HEK293 (cell line): ENCODE data around the gene CCNY.
A peak's percentile ranks its signal among the peaks of the same experiment; 100 is the strongest.

Experiments
- CTCF ChIA-PET: fragments of 350-600 bp; formaldehyde crosslinking; extraction: SDS; loops from one replicate; lab custom pipeline; 2021; ENCODE audit warnings: antibody characterized with exemption; lab: Yijun Ruan, JAX
- POLR2A ChIA-PET: fragments of 300-600 bp; formaldehyde crosslinking; extraction: SDS; loops from one replicate; lab custom pipeline; 2020; ENCODE audit warnings: antibody characterized with exemption, inconsistent platforms; lab: Yijun Ruan, JAX
- H3K27ac ChIP-seq: fragments of 200-500 bp; sonication (Bioruptor generic); 2 replicates; pipeline ENCODE4 v1.5.1; 2014; ENCODE audit warnings: low read depth, low read length, control low read depth, inconsistent platforms; ENCODE audit errors: extremely low read depth
- H3K36me3 ChIP-seq, 2 experiments: fragments of 200-500 bp in 1 of 2; sonication (Bioruptor generic) in 1 of 2; 1 replicate in 1 of 2; 2 replicates in 1 of 2; pipeline ENCODE4 v1.5.1; 2014 to 2017; ENCODE audit warnings: inconsistent platforms in 2 of 2, low read length in 2 of 2; ENCODE audit not compliant: control insufficient read depth in 2 of 2, insufficient read depth in 1 of 2
- H3K4me1 ChIP-seq: fragments of 200-500 bp; sonication (Bioruptor generic); 2 replicates; pipeline ENCODE4 v1.5.1; 2014; ENCODE audit warnings: mild to moderate bottlenecking, low read length, inconsistent platforms; ENCODE audit not compliant: control insufficient read depth, insufficient read depth
- H3K4me3 ChIP-seq: 2 replicates; pipeline ENCODE4 v1.5.1; 2011; ENCODE audit warnings: low read depth, mild to moderate bottlenecking, control low read depth, low read length, moderate library complexity
- H3K9me3 ChIP-seq: fragments of 200-500 bp; sonication (Bioruptor generic); 2 replicates; pipeline ENCODE4 v1.5.1; 2014; ENCODE audit warnings: low read depth, low read length, inconsistent platforms; ENCODE audit not compliant: control insufficient read depth, insufficient read depth
- EGR2 ChIP-seq: fragments of 450-650 bp; formaldehyde crosslinking; IDR thresholded peaks from 2 replicates; pipeline ENCODE4 v1.5.1; 2016; ENCODE audit warnings: low read depth, missing biosample characterization, missing genetic modification characterization
- FEZF1 ChIP-seq: fragments of 450-650 bp; formaldehyde crosslinking; IDR thresholded peaks from 2 replicates; pipeline ENCODE4 v1.5.1; 2016; ENCODE audit warnings: missing biosample characterization, missing genetic modification characterization
- PRDM1 ChIP-seq: fragments of 450-650 bp; formaldehyde crosslinking; IDR thresholded peaks from 2 replicates; pipeline ENCODE4; 2016; ENCODE audit warnings: missing biosample characterization, missing genetic modification characterization
- PRDM2 ChIP-seq: fragments of 450-650 bp; formaldehyde crosslinking; IDR thresholded peaks from 2 replicates; pipeline ENCODE4 v1.5.1; 2016; ENCODE audit warnings: missing biosample characterization, missing genetic modification characterization, borderline replicate concordance
- ZBTB11 ChIP-seq: fragments of 450-650 bp; formaldehyde crosslinking; conservative IDR thresholded peaks from 2 replicates; pipeline ENCODE4 v1.5.1; 2016; ENCODE audit warnings: low read depth, missing biosample characterization, missing genetic modification characterization
- ZBTB49 ChIP-seq: fragments of 450-650 bp; formaldehyde crosslinking; IDR thresholded peaks from 2 replicates; pipeline ENCODE4 v1.5.1; 2016; ENCODE audit warnings: missing biosample characterization, missing genetic modification characterization, low read depth
- ZNF146 ChIP-seq: fragments of 450-650 bp; formaldehyde crosslinking; IDR thresholded peaks from 2 replicates; pipeline ENCODE4 v1.5.1; 2016; ENCODE audit warnings: missing biosample characterization, missing genetic modification characterization
- ZNF174 ChIP-seq: fragments of 450-650 bp; formaldehyde crosslinking; IDR thresholded peaks from 2 replicates; pipeline ENCODE4 v1.5.0; 2017; ENCODE audit warnings: missing biosample characterization, mild to moderate bottlenecking, missing genetic modification characterization
- ZNF19 ChIP-seq: fragments of 450-650 bp; formaldehyde crosslinking; IDR thresholded peaks from 2 replicates; pipeline ENCODE4; 2016; ENCODE audit warnings: missing biosample characterization, missing genetic modification characterization, low read depth
- ZNF266 ChIP-seq: fragments of 450-650 bp; formaldehyde crosslinking; IDR thresholded peaks from 2 replicates; pipeline ENCODE4 v1.5.1; 2016; ENCODE audit warnings: missing biosample characterization, missing genetic modification characterization, low read depth
- ZNF629 ChIP-seq: fragments of 450-650 bp; formaldehyde crosslinking; IDR thresholded peaks from 2 replicates; pipeline ENCODE4 v1.5.1; 2017; ENCODE audit warnings: missing biosample characterization, missing genetic modification characterization
- TF ChIP-seq, protein P1 (sequence below): fragments of 450-650 bp; formaldehyde crosslinking; IDR thresholded peaks from 2 replicates; pipeline ENCODE4 v1.5.1; 2017; ENCODE audit warnings: missing biosample characterization, missing genetic modification characterization

CCNY gene

DNA sequence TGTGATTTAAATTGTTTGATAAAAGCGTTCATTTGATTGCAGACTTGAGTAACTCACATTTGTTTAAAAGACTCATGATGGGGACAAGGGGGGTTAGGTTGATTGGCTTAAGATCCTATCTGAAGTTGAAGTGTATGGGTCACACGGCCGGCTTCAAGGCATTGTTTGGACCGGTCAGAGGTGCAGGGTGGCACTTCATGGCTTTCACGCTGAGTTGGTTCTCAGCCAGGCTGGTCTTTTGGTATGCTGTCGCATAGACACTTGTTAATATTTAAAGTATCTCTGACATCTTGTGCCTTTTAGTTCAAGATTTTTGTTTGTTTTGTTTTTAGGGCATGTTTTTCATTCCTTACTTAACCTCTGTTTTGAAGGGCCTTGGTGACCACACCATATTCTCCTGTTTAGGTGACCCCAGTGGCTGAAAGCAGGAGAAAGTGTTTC, 58.1 kb downstream of the CCNY start:
- H3K36me3 ChIP-seq = no peaks in the 10 kb centered on the region
- H3K27ac ChIP-seq = no peak overlapping the region
- H3K4me3 ChIP-seq = no peak overlapping the region
- peaks cover 5% of the 10 kb centered on the region for H3K4me1 ChIP-seq
- ChIA-PET CTCF (no interaction called here), POLR2A (no interaction called here)
- no peaks in the 10 kb centered on the region for H3K9me3 ChIP-seq
- TF ChIP-seq FEZF1 (tag by site-specific recombination) = 0 out of 2 replicates have a peak, but pooled peaks have one; percentile 6
- no peak for TF ChIP-seq ZNF629 (tag by site-specific recombination)

GRCh38 chr10:35394934-35395333, 58.6 kb downstream of the CCNY start:
- POLR2A ChIA-PET = no interaction called here
- CTCF ChIA-PET = no interaction called here
- no peaks in the 10 kb centered on the region for H3K9me3 ChIP-seq
- no peak overlapping the region for H3K27ac ChIP-seq
- no peak overlapping the region for H3K4me3 ChIP-seq
- H3K36me3 ChIP-seq = no peaks in the 10 kb centered on the region
- peaks cover 5% of the 10 kb centered on the region for H3K4me1 ChIP-seq
- no peak for TF ChIP-seq ZNF19 (tag by site-specific recombination)
- no peak for TF ChIP-seq ZNF266
- no peak for TF ChIP-seq ZNF174
- no peak for TF ChIP-seq PRDM1 (tag by site-specific recombination)
- no peak for TF ChIP-seq PRDM2
- TF ChIP-seq EGR2 = no peak
- no peak for TF ChIP-seq ZNF146 (tag by site-specific recombination)
- no peak for TF ChIP-seq ZBTB49 (tag by site-specific recombination)
- TF ChIP-seq ZBTB11 (tag by site-specific recombination) = no peak
- TF ChIP-seq, protein P1, sequence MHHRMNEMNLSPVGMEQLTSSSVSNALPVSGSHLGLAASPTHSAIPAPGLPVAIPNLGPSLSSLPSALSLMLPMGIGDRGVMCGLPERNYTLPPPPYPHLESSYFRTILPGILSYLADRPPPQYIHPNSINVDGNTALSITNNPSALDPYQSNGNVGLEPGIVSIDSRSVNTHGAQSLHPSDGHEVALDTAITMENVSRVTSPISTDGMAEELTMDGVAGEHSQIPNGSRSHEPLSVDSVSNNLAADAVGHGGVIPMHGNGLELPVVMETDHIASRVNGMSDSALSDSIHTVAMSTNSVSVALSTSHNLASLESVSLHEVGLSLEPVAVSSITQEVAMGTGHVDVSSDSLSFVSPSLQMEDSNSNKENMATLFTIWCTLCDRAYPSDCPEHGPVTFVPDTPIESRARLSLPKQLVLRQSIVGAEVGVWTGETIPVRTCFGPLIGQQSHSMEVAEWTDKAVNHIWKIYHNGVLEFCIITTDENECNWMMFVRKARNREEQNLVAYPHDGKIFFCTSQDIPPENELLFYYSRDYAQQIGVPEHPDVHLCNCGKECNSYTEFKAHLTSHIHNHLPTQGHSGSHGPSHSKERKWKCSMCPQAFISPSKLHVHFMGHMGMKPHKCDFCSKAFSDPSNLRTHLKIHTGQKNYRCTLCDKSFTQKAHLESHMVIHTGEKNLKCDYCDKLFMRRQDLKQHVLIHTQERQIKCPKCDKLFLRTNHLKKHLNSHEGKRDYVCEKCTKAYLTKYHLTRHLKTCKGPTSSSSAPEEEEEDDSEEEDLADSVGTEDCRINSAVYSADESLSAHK (tag by site-specific recombination) = no peak
